HuH-7 (cell line): ENCODE measurements around the gene IL10RB.
"Not testable (repeated sequence)": the region's sequence is repeated elsewhere in the genome, so short reads cannot be mapped to it uniquely, and the experiment has no call there.

Source experiments
- DNase-seq: peaks from one replicate; pipeline ENCODE4 v3.0.0; 2011; ENCODE audit warnings: low spot score

IL10RB gene

DNA sequence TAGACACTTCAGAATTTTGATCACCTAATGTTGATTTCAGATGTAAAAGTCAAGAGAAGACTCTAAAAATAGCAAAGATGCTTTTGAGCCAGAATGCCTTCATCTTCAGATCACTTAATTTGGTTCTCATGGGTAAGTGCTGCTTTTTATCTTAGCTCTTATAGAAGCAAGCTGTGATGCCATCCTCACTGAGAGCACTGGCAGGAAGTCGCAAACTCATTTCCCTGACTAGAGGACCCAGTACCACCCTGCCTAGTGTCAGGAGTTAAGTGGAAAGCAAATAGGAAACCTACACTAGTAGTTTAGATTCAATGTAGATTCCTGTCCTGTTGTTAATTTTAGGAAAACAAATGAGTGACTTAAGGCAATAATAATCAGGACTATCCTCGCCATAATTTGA, 24.3 kb upstream of the IL10RB start:
- no peak for DNase-seq

- DNase-seq, result not testable (repeated sequence)
Observed at GRCh38 chr21:33242846-33243245, 23.3 kb upstream of the IL10RB start.

DNA sequence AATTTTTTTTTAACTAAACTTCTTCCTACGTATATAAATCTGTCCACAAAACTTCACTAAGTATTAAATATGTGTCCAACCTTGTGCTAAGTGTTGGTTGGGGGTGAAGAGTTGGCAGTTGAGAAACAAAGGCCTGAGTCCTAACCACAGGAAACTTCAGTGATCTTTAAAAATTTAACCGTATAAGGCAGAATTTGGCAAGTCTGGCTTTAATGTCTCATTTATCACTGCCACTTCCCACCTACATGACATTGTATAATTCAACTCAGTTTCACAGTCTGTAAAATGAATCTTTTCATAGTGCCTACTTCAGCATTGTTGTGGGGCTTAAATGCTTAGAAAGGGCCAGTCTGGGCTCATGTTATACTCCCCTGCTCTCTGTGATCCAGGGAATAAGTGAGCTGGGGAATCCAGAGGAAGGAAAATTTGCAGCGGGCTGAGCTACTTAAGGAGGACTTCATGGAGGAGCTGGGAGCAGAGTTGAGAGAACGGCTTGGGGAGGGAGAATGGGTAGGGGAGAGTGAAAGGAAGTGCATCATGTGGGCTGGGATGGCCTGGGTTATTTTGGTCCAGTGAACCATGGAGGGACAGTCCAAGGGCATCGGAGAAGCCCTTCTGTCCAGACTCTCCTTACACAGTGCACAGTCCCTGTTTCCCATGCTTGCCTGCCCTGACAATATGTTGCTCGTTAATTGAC, 21.9 kb upstream of the IL10RB start:
- DNase-seq, result no peak

- DNase-seq, result no peak
Observed at GRCh38 chr21:33244779-33245105, 21.4 kb upstream of the IL10RB start.

GRCh38 chr21:33245289-33245918, 20.8 kb upstream of the IL10RB start:
- DNase-seq, result no peak

DNA sequence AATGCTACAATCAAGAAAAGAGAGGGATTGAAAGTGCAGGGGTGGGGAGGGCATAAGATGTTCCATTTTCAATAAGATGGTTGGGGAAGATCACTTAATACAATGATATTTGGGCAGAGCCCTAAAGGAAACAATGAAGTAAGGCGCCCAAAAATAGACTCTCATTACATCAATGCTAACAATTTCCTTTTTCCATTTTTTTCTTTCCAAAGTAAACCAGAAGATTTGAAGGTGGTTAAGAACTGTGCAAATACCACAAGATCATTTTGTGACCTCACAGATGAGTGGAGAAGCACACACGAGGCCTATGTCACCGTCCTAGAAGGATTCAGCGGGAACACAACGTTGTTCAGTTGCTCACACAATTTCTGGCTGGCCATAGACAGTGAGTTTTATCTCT, 19.7 kb upstream of the IL10RB start:
- no peak for DNase-seq

- no peak for DNase-seq
Observed at GRCh38 chr21:33246963-33247362, 19.2 kb upstream of the IL10RB start.

- no peak for DNase-seq
Observed at GRCh38 chr21:33247599-33247998, 18.6 kb upstream of the IL10RB start.

DNA sequence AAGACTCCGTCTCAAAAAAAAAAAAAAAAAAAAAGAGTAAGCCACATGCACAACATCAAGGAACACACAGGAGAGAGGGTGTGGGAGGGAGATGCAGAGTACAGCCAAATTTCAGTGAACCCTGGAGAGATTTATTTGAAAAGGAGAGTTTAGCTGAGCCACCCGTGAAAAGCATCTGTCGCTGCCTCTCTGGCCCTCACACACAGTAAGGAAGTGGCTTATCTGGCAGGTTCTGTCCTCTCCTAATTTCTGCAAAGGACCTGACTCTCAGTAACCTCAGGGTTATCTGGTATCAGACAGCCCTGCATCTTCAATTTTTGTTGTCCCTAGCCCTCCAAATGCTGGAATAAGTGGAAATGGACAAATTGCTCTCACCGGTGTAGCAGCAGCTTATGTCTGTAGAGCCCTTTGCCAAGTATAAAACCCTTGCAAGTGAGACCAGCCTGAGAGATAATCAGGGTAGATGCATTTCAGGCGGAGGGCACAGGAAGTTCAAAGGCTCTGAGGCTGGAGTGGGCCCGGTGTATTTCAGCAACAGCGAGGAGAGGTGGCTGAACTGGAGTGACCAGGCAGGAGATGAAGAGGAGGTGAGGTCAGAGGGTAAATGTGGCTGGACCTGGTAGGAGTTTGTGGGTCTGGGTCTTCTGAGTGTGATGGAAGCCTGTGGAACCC, 16.7 kb upstream of the IL10RB start:
- no peak for DNase-seq

DNA sequence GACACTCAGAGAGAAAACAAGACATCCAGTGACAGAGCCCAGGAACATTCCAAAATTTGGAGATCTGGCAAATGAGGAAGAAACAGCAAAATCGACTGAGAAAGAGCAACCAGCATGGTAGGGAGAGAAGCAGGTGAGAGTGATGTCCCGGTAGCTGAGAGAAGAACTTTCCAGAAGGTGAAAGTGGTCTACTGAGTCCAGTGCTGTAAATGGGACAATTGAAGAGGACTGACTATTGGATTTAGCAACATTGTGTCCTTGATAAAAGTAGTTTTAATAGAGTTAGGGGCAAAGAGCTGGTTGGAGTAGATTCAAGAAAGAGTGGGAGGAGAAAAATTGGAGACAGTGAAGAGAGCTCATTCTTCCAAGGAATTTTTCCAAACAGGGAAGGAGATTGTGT, 15.0 kb upstream of the IL10RB start:
- no peak for DNase-seq

DNA sequence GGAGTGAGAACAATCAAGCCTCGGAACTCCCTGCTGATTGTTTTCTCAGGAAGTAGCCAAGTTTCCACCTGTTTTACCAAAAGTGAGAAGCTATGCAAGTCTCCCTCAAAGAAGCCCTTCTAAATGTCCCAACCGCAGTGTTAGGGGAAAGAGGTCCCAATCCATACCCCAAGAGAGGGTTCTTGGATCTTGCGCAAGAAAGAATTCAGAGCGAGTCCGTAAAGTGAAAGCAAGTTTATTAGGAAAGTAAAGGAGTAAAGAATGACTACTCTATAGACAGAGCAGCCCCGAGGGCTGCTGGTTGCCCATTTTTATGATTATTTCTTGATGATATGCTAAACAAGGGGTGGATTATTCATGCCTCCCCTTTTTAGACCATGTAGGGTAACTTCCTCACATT, 12.8 kb upstream of the IL10RB start:
- not testable (repeated sequence) for DNase-seq

DNA sequence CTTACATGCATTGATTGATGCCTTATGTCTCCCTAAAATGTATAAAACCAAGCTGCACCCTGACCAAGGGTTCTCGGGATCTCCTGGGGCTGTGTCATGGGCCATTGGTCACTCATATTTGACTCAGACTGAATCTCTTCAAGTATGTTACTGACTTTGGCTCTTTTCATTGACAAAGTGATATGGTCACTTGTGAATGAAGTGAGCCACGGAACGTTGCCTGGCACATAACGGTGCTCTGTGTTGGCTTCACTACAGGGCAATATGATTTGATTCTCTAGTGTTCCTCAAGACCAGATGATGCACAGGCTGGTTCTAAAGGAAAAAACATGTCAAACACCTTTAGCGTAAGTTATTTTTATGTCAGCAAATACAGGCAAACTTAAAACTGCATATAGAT, 11.4 kb upstream of the IL10RB start:
- DNase-seq, result no peak

DNA sequence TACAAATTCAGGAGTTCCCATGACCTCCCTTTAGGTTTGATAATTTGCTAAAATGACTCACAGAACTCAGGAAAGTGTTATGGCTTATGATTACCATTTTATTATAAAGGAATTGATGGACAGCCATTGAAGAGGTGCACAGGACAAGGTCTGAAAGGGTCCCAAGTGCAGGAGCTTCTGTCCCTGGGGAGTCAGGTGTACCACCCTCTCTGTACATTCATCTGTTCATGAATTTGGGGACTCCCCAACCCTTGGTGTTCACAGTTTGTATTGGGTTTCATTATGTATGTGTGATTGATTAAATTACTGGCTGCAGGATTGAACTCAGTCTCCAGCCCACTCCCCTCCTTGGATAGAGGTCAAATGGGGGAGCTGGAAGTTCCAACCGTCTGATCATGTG, 10.8 kb upstream of the IL10RB start:
- DNase-seq, result no peak

DNA sequence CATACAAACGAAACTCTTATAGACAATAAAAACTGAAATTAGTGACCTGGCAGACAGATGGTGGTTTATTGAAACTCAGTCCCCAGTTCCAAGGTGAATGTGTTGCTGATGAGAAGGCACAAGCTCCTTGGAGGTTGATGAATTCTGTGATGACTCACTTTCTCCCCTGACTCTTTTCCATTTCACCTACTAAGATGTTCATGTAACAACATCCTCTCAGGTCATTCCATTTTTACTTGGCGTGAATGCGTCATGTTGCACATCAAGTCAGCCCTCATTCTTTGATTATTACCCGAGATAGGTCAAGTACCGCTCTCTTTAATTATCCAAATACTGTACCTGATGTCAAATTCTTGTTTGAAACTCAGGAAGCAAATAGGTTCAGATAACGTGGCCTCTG, 10.1 kb upstream of the IL10RB start:
- DNase-seq, result no peak

DNA sequence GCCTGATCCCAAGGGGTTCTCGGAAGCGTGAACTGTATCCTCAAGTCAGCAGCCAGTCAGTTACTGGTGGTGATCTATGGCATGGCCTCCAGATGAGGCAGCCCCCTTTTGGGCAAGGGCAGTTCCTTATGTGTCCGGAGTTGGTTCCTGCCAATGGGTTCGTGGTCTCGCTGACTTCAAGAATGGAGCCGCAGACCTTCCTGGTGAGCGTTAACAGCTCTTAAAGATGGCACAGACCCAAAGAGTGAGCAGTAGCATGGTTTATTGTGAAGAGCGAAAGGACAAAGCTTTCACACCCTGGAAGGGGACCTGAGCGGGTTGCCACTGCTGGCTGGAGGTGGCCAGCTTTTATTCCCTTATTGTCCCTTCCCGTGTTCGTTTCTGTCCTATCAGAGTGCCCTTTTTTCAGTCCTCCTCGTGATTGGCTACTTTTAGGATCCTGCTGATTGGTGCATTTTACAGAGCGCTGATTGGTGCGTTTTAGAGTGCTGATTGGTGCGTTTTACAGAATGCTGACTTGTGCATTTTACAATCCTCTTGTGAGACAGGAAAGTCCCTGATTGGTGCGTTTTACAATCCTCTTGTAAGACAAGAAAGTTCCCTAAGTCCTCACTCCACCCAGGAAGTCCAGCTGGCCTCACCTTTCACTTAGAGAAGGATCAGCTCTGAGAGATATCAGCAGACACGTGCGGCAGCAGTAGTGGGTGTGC, 8.9 kb upstream of the IL10RB start:
- no peak for DNase-seq

DNA sequence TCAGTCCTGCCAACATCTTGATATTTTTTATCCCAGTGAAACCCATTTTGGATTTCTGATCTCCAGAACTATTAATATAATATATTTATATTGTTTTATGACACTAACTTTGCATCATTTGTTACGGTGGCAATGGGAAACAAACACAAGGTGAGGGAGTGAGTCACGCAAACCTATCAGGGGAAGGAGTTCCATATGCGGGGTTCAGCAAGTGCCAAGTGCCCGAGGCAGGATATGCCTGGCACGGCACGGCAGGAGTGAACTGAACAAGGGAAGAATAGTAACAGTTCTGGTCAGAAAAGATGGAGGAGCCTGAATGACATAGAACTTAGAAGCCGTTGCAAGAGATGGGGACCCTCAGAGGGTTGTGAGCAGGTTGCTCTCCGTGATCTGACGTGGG, 7.7 kb upstream of the IL10RB start:
- no peak for DNase-seq

DNA sequence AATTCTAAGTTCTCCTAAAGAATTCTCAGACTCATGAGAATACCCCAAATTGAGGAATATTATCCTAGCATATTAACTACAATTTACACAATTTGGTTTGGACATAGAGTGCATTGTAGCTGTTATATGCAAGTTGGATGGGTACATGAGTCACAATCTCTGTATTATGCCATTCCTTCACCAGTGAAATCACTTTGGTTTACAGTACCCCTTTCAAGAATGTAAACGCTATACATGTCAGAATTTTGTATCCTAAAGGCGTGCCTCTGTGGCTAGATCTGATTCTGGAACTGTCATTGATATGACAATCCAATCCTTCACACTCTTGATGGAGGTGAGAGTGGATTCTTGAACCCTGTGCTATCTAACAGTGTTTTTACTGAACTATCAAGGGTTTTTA, 6.7 kb upstream of the IL10RB start:
- no peak for DNase-seq

DNA sequence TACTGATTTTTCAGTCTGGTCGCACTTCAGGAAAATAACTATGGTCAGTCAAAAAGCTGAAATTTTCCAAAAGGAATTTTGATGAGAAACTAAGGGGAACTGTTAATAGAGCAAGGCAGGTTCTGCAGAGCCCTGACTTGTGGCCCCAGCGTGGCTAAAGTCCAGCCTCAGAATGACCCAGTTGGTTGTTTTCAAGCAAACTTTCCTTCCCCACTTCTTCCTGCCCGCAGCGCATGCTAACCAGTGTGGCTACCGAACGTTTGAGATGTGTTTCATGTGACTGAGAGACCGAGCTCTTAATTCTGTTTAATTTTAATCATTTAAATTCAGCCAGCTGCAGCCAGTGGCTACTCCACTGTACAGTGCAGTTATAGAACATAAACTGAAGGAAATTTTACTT, 6.2 kb upstream of the IL10RB start:
- no peak for DNase-seq

- DNase-seq, result no peak
Observed at GRCh38 chr21:33261635-33262034, 4.5 kb upstream of the IL10RB start.

- DNase-seq, result no peak
Observed at GRCh38 chr21:33262921-33263320, 3.2 kb upstream of the IL10RB start.

DNA sequence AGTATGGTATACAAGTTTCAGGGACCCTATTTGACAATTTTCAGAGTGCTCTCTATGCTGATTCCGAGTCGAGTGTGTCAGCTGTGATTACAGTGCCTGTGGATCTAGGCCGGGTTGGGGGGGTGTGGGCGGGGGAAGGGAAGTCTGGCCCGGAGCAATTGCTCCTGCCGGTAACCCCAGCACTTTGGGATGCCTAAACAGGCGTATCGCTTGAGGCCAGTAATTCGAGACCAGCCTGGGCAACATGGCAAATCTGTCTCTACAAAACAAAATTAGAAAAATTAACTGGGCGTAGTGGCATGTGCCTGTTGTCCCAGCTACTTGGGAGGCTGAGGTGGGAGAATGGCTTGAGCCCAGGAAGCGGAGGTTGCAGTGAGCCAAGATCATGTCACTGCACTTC, 1.6 kb upstream of the IL10RB start:
- no peak for DNase-seq

GRCh38 chr21:33265664-33266049, 510 bp upstream of the IL10RB start:
- no peak for DNase-seq

DNA sequence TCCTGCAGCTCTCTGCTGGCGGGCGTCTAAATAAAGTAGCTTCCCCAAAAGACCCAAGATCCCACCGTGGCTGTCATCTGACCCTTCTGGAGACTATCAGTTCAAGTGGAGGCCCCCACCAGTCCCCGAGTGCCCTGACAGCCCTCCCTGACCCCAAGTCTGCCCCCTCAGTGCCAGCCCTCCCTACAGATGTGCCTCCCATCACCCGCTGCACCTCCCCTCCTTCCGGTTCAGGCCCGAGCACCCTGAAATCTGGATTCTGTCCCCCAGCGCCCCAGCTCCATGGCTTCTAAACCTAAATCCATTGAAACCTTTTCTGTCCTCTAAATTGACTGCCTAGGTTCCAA, 595 bp downstream of the IL10RB start:
- no peak for DNase-seq
